Measurements from ENCODE around the gene KLHDC8A. TPM values are rescaled to one million over a fixed set of nuclear protein-coding genes. Genes with fewer than 3 reads are reported as not detected.

The KLHDC8A gene
- total and polyA plus RNA-seq, 2 experiments from 2014 or later = 0.71 to 1.2 TPM

DNA sequence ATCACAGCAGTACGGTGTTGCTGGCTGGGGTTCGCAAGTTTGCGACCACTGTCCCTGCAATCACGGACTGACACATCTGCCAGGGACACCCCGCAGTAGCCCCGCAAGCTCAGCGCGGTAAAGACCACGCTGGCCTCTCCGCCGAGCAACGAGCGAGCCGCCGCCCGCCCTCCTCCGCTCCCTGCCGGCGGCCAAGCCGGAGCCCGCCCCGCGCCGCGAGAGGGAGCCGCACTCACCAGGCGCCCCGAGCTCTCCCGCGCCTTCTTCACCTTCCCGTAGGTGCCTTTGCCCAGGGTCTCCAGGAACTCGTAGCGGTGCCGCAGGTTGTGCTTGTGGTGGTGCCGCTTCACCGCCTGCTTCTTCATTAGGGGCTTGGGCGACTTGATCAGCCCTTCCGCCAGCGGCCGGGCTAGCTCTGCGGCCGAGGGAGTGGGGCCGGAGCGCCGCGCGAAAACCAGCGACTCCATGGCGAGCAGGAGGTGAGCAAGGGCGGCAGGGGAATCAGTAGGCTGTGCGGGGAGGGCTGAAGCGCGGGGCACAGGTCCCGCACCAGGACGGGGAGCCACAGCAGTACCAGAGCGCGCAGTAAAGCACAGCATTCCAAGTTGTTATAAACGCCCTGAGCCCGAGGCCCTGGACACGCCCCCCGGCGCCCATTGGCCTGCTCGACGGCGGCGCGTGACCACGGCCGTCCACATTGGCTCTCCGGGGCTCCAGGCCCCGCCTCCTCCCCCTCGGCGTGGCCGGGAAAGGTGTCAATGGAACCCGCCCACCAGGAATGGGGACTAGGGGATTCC lies 35.4 kb downstream of the KLHDC8A start, which contains the start of gene NUAK2:
TSS of gene NUAK2 (minus strand) at position 584 of the 797 bp plus-strand sequence. CDS start at position 467, 117 bp downstream.
- no peaks in the 10 kb centered on the region for H3K9me3 ChIP-seq (ENCODE audit: low read depth)
- no peaks in the 10 kb centered on the region for H3K36me3 ChIP-seq
- H3K27ac ChIP-seq = peak within 1 kb of the TSS; percentile 15
- peak; percentile 92 to 96 for DNase-seq (ENCODE audit: low read depth in 1 of 2, low spot score in 1 of 2)
- TF ChIP-seq, protein P1, sequence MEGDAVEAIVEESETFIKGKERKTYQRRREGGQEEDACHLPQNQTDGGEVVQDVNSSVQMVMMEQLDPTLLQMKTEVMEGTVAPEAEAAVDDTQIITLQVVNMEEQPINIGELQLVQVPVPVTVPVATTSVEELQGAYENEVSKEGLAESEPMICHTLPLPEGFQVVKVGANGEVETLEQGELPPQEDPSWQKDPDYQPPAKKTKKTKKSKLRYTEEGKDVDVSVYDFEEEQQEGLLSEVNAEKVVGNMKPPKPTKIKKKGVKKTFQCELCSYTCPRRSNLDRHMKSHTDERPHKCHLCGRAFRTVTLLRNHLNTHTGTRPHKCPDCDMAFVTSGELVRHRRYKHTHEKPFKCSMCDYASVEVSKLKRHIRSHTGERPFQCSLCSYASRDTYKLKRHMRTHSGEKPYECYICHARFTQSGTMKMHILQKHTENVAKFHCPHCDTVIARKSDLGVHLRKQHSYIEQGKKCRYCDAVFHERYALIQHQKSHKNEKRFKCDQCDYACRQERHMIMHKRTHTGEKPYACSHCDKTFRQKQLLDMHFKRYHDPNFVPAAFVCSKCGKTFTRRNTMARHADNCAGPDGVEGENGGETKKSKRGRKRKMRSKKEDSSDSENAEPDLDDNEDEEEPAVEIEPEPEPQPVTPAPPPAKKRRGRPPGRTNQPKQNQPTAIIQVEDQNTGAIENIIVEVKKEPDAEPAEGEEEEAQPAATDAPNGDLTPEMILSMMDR (IDR thresholded peaks at IDR 0.05; ENCODE audit: low read depth, low read length) = peak; percentile 40
- peak within 1 kb of the TSS; percentile 68 for H3K4me3 ChIP-seq
- H3K4me1 ChIP-seq (ENCODE audit: low read depth) = peaks cover 16% of the 10 kb centered on the region
- no peaks in the 10 kb centered on the region for H3K27me3 ChIP-seq

DNA sequence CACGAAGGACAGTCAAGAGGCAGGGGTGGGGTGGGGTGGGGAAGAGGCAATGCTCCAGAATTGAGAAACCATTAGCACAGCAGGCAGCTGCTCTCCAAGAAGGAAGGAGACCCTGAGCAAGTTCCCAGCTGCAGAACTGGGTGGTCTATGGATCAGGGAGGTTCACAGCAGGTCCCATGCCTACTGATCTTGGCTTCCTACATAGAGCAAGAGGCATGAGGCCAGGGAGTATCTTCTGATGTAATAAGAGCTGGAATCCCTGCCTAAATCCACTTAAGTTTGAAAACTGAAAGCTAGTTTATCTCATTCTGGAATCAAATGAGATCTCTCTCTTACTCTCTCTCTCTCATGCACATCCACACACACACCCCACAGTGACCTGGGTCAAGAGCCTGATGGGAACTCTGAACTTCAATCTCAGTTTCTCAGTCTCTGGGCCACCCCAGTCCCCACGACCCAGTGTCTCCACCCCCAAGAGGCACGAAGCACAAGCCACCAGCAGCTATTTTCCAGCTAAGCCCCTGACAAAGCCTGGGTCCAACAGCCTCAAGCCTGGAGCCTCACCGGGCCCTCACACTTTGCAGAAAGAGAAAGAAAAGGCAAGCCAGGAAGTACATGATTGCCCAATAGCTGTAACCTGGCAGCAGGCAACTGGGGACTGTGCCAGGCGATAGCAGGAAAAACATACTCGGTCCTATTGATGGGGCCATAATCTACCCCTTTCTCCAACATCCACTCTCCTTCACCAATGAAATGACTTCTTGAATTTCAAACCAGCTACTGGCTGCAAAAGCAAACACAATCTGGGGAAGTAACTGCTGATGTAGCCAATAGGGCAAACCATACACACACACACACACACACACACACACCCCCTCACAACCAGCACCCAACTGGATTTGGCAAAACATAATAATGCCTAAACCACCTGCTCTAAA lies 37.4 kb downstream of the KLHDC8A start:
- Histone ChIP-seq H3K4me3 (no peak overlapping the region), H3K36me3 (no peaks in the 10 kb centered on the region), H3K9me3 (ENCODE audit: low read depth) (no peaks in the 10 kb centered on the region), H3K27ac (no peak overlapping the region), H3K4me1 (ENCODE audit: low read depth) (peaks cover 10% of the 10 kb centered on the region), H3K27me3 (no peaks in the 10 kb centered on the region)
- peak in 1 of 2 donors; percentile 92 for DNase-seq (ENCODE audit: low read depth in 1 of 2, low spot score in 1 of 2)
- TF ChIP-seq, protein P1 (IDR thresholded peaks at IDR 0.05; ENCODE audit: low read depth, low read length) = no peak

DNA sequence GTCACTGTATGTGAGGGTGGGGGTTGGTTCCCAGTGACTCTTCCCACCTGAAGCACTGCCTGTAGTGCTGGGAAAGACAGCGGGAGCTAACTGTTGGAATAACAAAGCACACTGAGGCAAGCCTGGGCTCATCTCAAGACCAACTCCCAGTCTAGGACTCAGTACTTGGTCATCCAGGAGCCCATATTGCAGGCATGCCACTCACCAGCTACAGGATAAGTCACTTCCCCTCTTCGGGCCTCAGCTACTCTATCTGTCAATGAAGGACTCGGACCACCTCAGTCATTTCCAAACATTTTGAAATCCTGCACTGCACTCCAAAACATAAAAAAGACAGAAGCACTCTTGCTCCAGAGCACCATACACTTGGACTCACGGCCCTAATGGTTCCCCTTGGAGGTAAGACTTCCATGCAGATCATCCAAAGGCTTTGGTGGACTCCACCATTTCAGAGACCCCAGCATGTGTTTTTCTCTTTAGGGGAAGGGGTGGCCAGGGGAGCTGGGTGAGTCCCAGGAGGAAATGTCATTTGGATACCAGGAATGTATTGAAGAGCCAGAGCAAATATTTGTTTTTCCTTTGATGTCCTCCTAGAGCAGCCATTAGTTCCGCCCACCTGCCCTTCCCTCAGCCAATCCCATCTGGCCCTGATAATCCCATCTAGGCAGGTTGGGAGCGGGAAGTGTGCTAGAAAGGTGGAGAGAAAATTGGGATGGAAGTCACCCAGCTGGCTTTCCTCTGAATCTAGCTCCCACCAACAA lies 38.3 kb downstream of the KLHDC8A start:
- DNase-seq (ENCODE audit: low read depth in 1 of 2, low spot score in 1 of 2) = no peak
- TF ChIP-seq, protein P1 (IDR thresholded peaks at IDR 0.05; ENCODE audit: low read depth, low read length) = no peak
- no peak overlapping the region for H3K27ac ChIP-seq
- no peaks in the 10 kb centered on the region for H3K9me3 ChIP-seq (ENCODE audit: low read depth)
- no peaks in the 10 kb centered on the region for H3K36me3 ChIP-seq
- H3K4me3 ChIP-seq = no peak overlapping the region
- H3K27me3 ChIP-seq = no peaks in the 10 kb centered on the region
- peaks cover 18% of the 10 kb centered on the region for H3K4me1 ChIP-seq (ENCODE audit: low read depth)

DNA sequence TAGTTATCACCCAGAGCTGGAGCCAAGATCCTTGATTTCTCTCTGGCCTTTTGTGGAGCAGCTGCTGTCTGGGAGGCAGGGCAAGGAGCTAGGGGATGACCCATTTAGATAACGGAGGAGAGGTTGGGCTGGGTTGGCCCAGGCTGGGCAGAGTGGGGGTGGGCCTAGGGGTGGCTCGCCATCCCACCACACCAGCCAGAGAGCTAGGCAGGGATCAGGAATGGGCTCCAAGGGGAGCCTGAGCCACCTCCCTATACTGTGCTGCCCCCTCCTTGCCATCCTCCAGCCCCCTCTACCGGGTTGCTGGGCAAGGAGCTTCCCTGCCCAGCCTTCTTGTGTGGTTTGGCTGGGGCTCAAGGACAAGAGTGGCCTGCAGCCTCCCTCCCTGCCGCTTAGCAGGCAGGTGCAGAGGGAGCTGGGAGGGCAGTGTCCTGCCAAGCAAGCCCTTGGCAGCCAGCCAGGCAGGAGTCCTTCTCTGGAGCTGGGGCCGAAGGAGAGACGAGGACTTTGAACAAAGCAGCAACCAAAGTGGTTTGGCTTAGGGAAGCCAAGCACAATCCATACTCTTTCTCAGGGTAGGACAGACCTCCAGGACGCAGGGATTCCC lies 39.3 kb downstream of the KLHDC8A start:
- Histone ChIP-seq H3K27ac (peak overlapping the region; percentile 11), H3K9me3 (ENCODE audit: low read depth) (no peaks in the 10 kb centered on the region), H3K4me3 (no peak overlapping the region), H3K4me1 (ENCODE audit: low read depth) (peaks cover 22% of the 10 kb centered on the region), H3K36me3 (no peaks in the 10 kb centered on the region), H3K27me3 (no peaks in the 10 kb centered on the region)
- TF ChIP-seq, protein P1 (IDR thresholded peaks at IDR 0.05; ENCODE audit: low read depth, low read length) = no peak
- DNase-seq (ENCODE audit: low read depth in 1 of 2, low spot score in 1 of 2) = peak; percentile 55 to 94

All from cardiac muscle cell (in vitro differentiated cells and primary cell).